Fibroblast of the aortic adventitia (primary cell): Measurements from ENCODE around the gene NFU1. TPM values are rescaled to one million over a fixed set of nuclear protein-coding genes. Genes with fewer than 3 reads are reported as not detected.
A peak's percentile ranks its signal among the peaks of the same experiment; 100 is the strongest.

ENCODE experiments used
- DNase-seq: peaks from one replicate; pipeline ENCODE4 v3.0.0-alpha.2; 2010; ENCODE audit warnings: low read depth
- H3K4me3 ChIP-seq: 2 replicates; pipeline ENCODE4 v1.5.1; 2011; ENCODE audit warnings: low read depth, mild to moderate bottlenecking, control low read depth, low read length, moderate library complexity
- total RNA-seq: library from RNA; depleted of rRNA; stranded (reverse); fragments of >200 nt; gene quantifications from 2 replicates; pipeline ENCODE4 v1.2.3, GENCODE V29; 2012; ENCODE audit warnings: low replicate concordance
- TF ChIP-seq, protein P1 (sequence below): IDR thresholded peaks from 2 replicates; pipeline ENCODE4 v1.5.1; 2011; ENCODE audit warnings: mild to moderate bottlenecking, low read length, control low read depth, inconsistent platforms; ENCODE audit not compliant: insufficient read depth

NFU1 gene
- total RNA-seq, result 54.0 and 171 TPM in 2 replicates

- TF ChIP-seq, protein P1, sequence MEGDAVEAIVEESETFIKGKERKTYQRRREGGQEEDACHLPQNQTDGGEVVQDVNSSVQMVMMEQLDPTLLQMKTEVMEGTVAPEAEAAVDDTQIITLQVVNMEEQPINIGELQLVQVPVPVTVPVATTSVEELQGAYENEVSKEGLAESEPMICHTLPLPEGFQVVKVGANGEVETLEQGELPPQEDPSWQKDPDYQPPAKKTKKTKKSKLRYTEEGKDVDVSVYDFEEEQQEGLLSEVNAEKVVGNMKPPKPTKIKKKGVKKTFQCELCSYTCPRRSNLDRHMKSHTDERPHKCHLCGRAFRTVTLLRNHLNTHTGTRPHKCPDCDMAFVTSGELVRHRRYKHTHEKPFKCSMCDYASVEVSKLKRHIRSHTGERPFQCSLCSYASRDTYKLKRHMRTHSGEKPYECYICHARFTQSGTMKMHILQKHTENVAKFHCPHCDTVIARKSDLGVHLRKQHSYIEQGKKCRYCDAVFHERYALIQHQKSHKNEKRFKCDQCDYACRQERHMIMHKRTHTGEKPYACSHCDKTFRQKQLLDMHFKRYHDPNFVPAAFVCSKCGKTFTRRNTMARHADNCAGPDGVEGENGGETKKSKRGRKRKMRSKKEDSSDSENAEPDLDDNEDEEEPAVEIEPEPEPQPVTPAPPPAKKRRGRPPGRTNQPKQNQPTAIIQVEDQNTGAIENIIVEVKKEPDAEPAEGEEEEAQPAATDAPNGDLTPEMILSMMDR, result peak; percentile 80
- H3K4me3 ChIP-seq, result peak within 1 kb of the TSS; percentile 88
- peak; percentile 97 for DNase-seq
Measured at GRCh38 chr2:69436938-69437750, at the start of gene NFU1. Gene NFU1, minus strand, starts transcription at chr2:69437435. Its CDS starts 13 bp downstream, at chr2:69437422.

GRCh38 chr2:69483696-69484095 is 46.5 kb upstream of the NFU1 start:
- no peak for DNase-seq
- no peak overlapping the region for H3K4me3 ChIP-seq
- TF ChIP-seq, protein P1, result no peak

DNA sequence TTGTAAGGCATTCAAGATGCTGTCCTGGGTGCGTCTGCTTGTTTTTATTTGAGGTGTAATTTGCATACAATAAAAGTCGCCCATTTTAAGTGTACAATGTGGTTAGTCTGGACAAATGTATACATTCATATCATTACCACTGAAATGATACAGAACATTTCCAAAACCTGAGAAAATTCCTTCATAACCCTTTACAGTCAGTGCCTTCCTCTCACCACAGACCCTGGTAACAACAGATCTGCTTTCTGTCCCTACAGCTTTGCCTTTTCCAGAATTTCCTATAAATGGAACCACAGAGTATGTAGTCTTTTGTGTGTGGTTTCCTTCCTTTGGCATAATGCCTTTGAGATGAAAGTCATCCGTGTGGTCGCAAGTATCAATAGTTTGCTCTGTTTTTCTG is 45.8 kb upstream of the NFU1 start:
- H3K4me3 ChIP-seq, result no peak overlapping the region
- no peak for DNase-seq
- TF ChIP-seq, protein P1, result no peak

DNA sequence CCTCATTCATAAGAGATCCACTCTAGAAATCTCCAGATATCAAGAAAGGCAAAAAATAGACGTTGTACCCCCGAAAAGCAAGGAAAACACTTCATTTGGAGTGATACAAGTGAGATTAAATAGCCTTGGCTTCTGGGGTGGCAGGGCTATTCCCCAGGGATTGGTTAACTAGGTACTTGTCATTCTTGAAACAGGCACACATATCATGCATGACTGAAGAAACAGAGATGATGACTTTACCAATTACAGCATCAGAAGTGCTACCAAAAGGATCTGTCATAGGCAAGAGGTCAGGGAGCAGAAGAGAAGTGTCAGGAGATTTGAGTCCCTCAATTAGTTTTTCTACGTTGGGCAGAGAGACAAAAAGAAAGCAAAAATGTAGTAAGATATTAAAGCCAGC is 45.2 kb upstream of the NFU1 start:
- no peak for DNase-seq
- no peak overlapping the region for H3K4me3 ChIP-seq
- TF ChIP-seq, protein P1, result no peak

- no peak overlapping the region for H3K4me3 ChIP-seq
- TF ChIP-seq, protein P1, result no peak
Measured at GRCh38 chr2:69481421-69481820, 44.2 kb upstream of the NFU1 start.

DNA sequence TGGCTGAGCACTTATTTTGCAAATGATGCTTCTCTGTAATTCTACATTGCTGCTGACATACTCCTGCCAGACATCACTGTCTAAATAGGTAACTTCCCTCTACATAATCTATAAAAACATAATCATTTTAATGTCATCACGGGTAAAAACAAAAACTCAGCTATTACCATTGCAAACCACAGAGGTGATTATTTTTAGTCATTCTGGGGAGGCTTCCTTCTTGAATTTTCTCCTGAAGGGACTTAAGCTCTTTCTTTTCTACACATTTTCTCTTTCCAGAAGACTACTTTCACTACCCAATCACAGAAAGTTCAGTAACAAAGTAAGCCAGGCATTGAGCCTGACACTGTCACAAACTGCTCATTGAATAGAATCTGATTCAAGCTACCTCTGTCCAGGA is 40.4 kb upstream of the NFU1 start:
- no peak overlapping the region for H3K4me3 ChIP-seq
- DNase-seq, result no peak
- TF ChIP-seq, protein P1, result no peak

More at GRCh38 chr2:69481421-69481820, 44.2 kb upstream of the NFU1 start:
- DNase-seq, result no peak
